HepG2 (cell line): ENCODE data around the gene KRT32. TPM values are rescaled to one million over a fixed set of nuclear protein-coding genes. Genes with fewer than 3 reads are reported as not detected.

ENCODE experiments used
- ADNP ChIP-seq: sonication (generic); formaldehyde crosslinking; IDR thresholded peaks from 2 replicates; pipeline ENCODE4 v1.4.0; 2020; ENCODE audit warnings: missing genetic modification reagents
- AHR ChIP-seq: IDR thresholded peaks from 2 replicates; pipeline ENCODE4 v1.6.1; 2018; ENCODE audit warnings: missing genetic modification reagents, missing compliant biosample characterization
- CEBPG ChIP-seq: IDR thresholded peaks from 2 replicates; pipeline ENCODE4 v1.6.1; 2016
- KDM5B ChIP-seq: sonication (generic); formaldehyde crosslinking; IDR thresholded peaks from 2 replicates; pipeline ENCODE4 v1.4.0; 2020; ENCODE audit warnings: missing genetic modification reagents, mild to moderate bottlenecking, borderline replicate concordance
- NFKB2 ChIP-seq: sonication (generic); formaldehyde crosslinking; IDR thresholded peaks from 2 replicates; pipeline ENCODE4 v1.4.0; 2020; ENCODE audit warnings: missing genetic modification reagents, borderline replicate concordance
- SRY ChIP-seq: sonication (generic); formaldehyde crosslinking; IDR thresholded peaks from 2 replicates; pipeline ENCODE4 v1.8.0; 2022; ENCODE audit warnings: mild to moderate bottlenecking, missing genetic modification reagents
- TBX2 ChIP-seq: sonication (generic); formaldehyde crosslinking; IDR thresholded peaks from 2 replicates; pipeline ENCODE4 v1.5.0; 2020; ENCODE audit warnings: missing genetic modification reagents, mild to moderate bottlenecking, borderline replicate concordance
- ZBTB21 ChIP-seq: sonication (generic); formaldehyde crosslinking; IDR thresholded peaks from 2 replicates; pipeline ENCODE4 v1.4.0; 2020; ENCODE audit warnings: missing genetic modification reagents
- ZNF451 ChIP-seq: sonication (generic); formaldehyde crosslinking; IDR thresholded peaks from 2 replicates; pipeline ENCODE4 v1.5.0; 2020; ENCODE audit warnings: mild to moderate bottlenecking, missing genetic modification reagents
- ZSCAN29 ChIP-seq: sonication (generic); formaldehyde crosslinking; conservative IDR thresholded peaks from 2 replicates; pipeline ENCODE4 v1.4.0; 2020; ENCODE audit warnings: mild to moderate bottlenecking, missing genetic modification reagents
- polyA plus RNA-seq, 8 experiments: library from polyadenylated mRNA; depleted of rRNA in 3 of 8; stranded (reverse) in 7 of 8; unstranded in 1 of 8; fragments of >200 nt; fragmentation: Illumina TruSeq in 4 of 8; extraction: Trizol in 4 of 8; gene quantifications; 2 replicates each; pipeline versions ENCODE4 v1.2.1 to v1.2.3, GENCODE V29; 2011 to 2016; ENCODE audit warnings: low read depth in 4 of 8, missing spikeins in 1 of 8, mixed read lengths in 1 of 8; ENCODE audit not compliant: insufficient read depth in 1 of 8
- total RNA-seq, 5 experiments: library from RNA; depleted of rRNA; stranded (reverse); fragments of >200 nt; fragmentation: Illumina TruSeq; extraction: Trizol; gene quantifications; 2 replicates each; pipeline ENCODE4 v1.2.3, GENCODE V29; 2016; ENCODE audit warnings: low read depth in 1 of 5
- TF ChIP-seq, protein P1 (sequence below): sonication (generic); formaldehyde crosslinking; IDR thresholded peaks from 2 replicates; pipeline ENCODE4 v1.5.1; 2020; ENCODE audit warnings: mild to moderate bottlenecking, missing genetic modification reagents, moderate library complexity
- TF ChIP-seq, protein P2 (sequence below), 2 experiments: sonication (generic) in 1 of 2; formaldehyde crosslinking in 1 of 2; IDR thresholded peaks; 2 replicates each; pipeline versions ENCODE4 v1.4.0 to v1.6.1; 2018 to 2020; ENCODE audit warnings: missing genetic modification reagents in 2 of 2, borderline replicate concordance in 1 of 2, low read depth in 1 of 2, mild to moderate bottlenecking in 1 of 2, missing biosample characterization in 1 of 2
- TF ChIP-seq, protein P3 (sequence below): sonication (generic); formaldehyde crosslinking; conservative IDR thresholded peaks from 2 replicates; pipeline ENCODE4 v1.4.0; 2020; ENCODE audit warnings: missing genetic modification reagents
- TF ChIP-seq, protein P4 (sequence below): sonication (generic); formaldehyde crosslinking; IDR thresholded peaks from 2 replicates; pipeline ENCODE4 v1.4.0; 2020; ENCODE audit warnings: missing genetic modification reagents

Gene KRT32
- total and polyA plus RNA-seq, 2 of the 13 experiments (the other 11 are each of a cell fraction or from before 2014, with no cell fraction given), result not detected

DNA sequence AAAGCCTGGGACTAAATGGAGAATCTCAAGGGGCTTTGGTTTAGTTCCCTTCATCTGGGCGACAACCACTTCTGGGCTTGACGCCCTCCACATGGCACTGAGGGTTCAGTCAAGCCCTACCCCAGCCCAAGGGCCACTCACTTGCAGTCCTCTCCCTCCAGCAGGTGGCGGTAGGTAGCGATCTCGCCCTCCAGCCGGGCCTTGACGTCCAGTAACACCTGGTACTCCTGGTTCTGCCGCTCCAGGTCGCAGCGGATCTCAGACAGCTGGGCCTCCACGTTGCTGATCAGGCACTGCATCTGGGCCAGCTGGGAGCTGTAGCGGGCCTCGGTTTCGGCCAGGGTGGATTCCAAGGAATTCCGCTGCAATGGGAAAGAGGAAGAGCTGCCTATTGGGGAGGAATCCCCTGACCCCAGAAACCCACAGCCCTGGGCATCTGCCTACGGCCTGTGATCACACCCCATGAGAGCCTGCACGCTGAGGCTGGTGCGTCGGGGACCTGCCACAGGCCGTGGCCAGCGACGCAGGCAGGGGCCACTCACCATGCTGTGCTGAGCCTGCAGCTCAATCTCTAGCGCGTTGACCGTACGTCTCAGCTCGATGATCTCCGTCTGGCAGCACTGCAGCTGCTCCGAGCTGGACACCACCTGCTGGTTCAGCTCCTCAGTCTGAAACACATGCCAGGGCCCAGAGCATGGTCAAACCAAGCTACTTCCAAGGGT, 19.8 kb upstream of the KRT32 start (continued):
- TF ChIP-seq ZNF451 (CRISPR knock-in tag), result 0 out of 2 replicates have a peak, but pooled peaks have one; percentile 34
- no peak for TF ChIP-seq ZSCAN29 (CRISPR knock-in tag)
- 0 out of 2 replicates have a peak, but pooled peaks have one; percentile 33 for TF ChIP-seq SRY (CRISPR knock-in tag)
- TF ChIP-seq, protein P1, sequence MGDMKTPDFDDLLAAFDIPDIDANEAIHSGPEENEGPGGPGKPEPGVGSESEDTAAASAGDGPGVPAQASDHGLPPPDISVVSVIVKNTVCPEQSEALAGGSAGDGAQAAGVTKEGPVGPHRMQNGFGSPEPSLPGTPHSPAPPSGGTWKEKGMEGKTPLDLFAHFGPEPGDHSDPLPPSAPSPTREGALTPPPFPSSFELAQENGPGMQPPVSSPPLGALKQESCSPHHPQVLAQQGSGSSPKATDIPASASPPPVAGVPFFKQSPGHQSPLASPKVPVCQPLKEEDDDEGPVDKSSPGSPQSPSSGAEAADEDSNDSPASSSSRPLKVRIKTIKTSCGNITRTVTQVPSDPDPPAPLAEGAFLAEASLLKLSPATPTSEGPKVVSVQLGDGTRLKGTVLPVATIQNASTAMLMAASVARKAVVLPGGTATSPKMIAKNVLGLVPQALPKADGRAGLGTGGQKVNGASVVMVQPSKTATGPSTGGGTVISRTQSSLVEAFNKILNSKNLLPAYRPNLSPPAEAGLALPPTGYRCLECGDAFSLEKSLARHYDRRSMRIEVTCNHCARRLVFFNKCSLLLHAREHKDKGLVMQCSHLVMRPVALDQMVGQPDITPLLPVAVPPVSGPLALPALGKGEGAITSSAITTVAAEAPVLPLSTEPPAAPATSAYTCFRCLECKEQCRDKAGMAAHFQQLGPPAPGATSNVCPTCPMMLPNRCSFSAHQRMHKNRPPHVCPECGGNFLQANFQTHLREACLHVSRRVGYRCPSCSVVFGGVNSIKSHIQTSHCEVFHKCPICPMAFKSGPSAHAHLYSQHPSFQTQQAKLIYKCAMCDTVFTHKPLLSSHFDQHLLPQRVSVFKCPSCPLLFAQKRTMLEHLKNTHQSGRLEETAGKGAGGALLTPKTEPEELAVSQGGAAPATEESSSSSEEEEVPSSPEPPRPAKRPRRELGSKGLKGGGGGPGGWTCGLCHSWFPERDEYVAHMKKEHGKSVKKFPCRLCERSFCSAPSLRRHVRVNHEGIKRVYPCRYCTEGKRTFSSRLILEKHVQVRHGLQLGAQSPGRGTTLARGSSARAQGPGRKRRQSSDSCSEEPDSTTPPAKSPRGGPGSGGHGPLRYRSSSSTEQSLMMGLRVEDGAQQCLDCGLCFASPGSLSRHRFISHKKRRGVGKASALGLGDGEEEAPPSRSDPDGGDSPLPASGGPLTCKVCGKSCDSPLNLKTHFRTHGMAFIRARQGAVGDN (CRISPR knock-in tag), result peak; percentile 30; the same call in 1 of the 2 replicates
- 0 out of 2 replicates have a peak, but pooled peaks have one; percentile 50 for TF ChIP-seq AHR (CRISPR knock-in tag)
- 0 out of 2 replicates have a peak, but pooled peaks have one; percentile 18 for TF ChIP-seq TBX2 (CRISPR knock-in tag)
- 0 out of 2 replicates have a peak, but pooled peaks have one; percentile 53 for TF ChIP-seq KDM5B (CRISPR knock-in tag)
- TF ChIP-seq, protein P2, sequence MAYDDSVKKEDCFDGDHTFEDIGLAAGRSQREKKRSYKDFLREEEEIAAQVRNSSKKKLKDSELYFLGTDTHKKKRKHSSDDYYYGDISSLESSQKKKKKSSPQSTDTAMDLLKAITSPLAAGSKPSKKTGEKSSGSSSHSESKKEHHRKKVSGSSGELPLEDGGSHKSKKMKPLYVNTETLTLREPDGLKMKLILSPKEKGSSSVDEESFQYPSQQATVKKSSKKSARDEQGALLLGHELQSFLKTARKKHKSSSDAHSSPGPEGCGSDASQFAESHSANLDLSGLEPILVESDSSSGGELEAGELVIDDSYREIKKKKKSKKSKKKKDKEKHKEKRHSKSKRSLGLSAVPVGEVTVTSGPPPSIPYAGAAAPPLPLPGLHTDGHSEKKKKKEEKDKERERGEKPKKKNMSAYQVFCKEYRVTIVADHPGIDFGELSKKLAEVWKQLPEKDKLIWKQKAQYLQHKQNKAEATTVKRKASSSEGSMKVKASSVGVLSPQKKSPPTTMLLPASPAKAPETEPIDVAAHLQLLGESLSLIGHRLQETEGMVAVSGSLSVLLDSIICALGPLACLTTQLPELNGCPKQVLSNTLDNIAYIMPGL (CRISPR knock-in tag; IDR thresholded peaks at IDR 0.05; ENCODE audit: borderline replicate concordance in 1 of 2, low read depth in 1 of 2), result 0 out of 4 replicates have a peak, but pooled peaks of 1 of the 2 experiments have one; percentile 40
- no peak for TF ChIP-seq ADNP
- TF ChIP-seq, protein P3, sequence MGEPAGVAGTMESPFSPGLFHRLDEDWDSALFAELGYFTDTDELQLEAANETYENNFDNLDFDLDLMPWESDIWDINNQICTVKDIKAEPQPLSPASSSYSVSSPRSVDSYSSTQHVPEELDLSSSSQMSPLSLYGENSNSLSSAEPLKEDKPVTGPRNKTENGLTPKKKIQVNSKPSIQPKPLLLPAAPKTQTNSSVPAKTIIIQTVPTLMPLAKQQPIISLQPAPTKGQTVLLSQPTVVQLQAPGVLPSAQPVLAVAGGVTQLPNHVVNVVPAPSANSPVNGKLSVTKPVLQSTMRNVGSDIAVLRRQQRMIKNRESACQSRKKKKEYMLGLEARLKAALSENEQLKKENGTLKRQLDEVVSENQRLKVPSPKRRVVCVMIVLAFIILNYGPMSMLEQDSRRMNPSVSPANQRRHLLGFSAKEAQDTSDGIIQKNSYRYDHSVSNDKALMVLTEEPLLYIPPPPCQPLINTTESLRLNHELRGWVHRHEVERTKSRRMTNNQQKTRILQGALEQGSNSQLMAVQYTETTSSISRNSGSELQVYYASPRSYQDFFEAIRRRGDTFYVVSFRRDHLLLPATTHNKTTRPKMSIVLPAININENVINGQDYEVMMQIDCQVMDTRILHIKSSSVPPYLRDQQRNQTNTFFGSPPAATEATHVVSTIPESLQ (CRISPR knock-in tag), result no peak
- TF ChIP-seq NFKB2 (CRISPR knock-in tag), result 0 out of 2 replicates have a peak, but pooled peaks have one; percentile 40
- TF ChIP-seq, protein P4, sequence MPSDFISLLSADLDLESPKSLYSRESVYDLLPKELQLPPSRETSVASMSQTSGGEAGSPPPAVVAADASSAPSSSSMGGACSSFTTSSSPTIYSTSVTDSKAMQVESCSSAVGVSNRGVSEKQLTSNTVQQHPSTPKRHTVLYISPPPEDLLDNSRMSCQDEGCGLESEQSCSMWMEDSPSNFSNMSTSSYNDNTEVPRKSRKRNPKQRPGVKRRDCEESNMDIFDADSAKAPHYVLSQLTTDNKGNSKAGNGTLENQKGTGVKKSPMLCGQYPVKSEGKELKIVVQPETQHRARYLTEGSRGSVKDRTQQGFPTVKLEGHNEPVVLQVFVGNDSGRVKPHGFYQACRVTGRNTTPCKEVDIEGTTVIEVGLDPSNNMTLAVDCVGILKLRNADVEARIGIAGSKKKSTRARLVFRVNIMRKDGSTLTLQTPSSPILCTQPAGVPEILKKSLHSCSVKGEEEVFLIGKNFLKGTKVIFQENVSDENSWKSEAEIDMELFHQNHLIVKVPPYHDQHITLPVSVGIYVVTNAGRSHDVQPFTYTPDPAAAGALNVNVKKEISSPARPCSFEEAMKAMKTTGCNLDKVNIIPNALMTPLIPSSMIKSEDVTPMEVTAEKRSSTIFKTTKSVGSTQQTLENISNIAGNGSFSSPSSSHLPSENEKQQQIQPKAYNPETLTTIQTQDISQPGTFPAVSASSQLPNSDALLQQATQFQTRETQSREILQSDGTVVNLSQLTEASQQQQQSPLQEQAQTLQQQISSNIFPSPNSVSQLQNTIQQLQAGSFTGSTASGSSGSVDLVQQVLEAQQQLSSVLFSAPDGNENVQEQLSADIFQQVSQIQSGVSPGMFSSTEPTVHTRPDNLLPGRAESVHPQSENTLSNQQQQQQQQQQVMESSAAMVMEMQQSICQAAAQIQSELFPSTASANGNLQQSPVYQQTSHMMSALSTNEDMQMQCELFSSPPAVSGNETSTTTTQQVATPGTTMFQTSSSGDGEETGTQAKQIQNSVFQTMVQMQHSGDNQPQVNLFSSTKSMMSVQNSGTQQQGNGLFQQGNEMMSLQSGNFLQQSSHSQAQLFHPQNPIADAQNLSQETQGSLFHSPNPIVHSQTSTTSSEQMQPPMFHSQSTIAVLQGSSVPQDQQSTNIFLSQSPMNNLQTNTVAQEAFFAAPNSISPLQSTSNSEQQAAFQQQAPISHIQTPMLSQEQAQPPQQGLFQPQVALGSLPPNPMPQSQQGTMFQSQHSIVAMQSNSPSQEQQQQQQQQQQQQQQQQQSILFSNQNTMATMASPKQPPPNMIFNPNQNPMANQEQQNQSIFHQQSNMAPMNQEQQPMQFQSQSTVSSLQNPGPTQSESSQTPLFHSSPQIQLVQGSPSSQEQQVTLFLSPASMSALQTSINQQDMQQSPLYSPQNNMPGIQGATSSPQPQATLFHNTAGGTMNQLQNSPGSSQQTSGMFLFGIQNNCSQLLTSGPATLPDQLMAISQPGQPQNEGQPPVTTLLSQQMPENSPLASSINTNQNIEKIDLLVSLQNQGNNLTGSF (CRISPR knock-in tag), result 0 out of 2 replicates have a peak, but pooled peaks have one; percentile 26
- TF ChIP-seq ZBTB21, result no peak
- TF ChIP-seq CEBPG (CRISPR knock-in tag), result 0 out of 2 replicates have a peak, but pooled peaks have one; percentile 5
